ENCODE data around the gene WRAP73. TPM values are rescaled to one million over a fixed set of nuclear protein-coding genes. Genes with fewer than 3 reads are reported as not detected.

WRAP73 gene
- total RNA-seq, 1 donor from 2014 or later: 23.3 TPM

DNA sequence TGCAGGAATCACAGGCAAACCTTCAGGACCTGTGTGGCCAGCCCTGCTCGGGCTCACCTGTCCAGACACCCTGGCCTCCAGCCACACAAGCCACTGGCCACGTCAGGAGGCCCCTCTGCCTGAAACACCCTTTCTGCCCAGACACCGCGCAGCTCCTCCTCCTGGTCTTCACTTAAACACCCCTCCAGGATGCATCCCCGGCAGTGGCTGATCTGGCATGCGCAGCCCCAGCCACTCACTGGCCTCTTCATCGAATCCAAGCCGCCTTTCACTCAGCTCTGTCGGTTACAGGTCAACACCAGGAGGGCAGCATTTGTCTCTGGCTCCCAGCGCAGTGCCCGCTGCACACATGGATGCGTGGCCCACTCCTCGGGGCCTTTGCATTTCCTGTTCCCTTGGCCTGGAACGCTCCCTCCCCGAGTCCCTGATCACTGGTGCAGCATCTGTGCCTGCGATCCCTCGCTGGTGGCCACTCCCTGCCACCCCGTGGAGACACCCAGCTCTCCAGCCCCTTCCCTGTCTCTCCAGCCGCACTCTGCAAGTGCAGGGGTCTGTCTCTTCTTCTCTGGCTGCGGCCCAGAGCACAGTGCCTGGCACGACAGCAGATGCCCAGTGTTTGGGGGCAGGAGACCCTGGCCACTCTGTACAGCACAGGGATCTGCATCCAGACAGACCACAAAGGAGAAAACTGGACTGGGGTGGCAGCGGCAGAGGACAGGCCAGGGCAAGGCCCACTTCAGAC is 15.7 kb downstream of the WRAP73 start:
- H3K36me3 ChIP-seq: peaks cover 0 to 76% of the 10 kb centered on the region in 2 donors

DNA sequence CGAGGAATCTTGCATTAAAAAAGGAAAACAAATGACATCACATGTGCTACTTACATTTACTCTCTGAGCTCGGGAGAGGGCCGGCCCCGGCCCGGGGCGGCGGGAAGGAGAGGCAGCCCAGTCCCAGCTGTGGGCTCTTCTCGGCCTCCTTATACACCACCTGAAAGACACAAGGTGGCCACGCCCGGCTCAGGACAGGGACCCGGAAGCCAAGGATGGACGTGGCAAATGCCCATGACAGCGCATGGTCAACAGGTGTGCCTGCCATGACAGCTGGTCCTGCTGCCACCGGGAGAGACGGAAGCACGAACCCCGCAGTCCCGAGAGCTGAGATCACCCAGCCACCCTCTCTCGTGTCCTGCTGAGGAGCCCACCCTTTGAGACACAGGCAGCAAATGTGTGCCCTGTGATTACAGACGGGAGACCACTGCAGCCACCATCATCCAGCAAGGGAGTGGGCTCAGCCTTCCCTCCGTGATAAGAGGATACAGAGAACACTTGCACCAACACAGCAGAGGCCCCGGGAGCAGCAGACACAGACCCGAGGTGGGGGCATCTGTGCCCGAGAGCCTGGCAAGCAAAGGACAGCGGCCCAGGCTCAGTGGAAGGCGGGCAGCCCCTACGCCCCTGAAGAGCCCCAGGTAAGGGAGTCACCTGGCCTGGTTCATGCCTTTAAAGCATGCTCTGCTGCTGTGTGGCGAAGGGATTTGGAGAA is 16.4 kb downstream of the WRAP73 start:
- Histone ChIP-seq H3K27ac (no peak overlapping the region), H3K4me1 (no peaks in the 10 kb centered on the region), H3K4me3 (no peak overlapping the region), H3K27me3 (no peaks in the 10 kb centered on the region), H3K36me3 (peaks cover 0 to 78% of the 10 kb centered on the region in 2 donors), H3K9me3 (no peaks in the 10 kb centered on the region)
- intact Hi-C loops (cut with DNase I): no loop called here
- TF ChIP-seq, protein P1, sequence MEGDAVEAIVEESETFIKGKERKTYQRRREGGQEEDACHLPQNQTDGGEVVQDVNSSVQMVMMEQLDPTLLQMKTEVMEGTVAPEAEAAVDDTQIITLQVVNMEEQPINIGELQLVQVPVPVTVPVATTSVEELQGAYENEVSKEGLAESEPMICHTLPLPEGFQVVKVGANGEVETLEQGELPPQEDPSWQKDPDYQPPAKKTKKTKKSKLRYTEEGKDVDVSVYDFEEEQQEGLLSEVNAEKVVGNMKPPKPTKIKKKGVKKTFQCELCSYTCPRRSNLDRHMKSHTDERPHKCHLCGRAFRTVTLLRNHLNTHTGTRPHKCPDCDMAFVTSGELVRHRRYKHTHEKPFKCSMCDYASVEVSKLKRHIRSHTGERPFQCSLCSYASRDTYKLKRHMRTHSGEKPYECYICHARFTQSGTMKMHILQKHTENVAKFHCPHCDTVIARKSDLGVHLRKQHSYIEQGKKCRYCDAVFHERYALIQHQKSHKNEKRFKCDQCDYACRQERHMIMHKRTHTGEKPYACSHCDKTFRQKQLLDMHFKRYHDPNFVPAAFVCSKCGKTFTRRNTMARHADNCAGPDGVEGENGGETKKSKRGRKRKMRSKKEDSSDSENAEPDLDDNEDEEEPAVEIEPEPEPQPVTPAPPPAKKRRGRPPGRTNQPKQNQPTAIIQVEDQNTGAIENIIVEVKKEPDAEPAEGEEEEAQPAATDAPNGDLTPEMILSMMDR (IDR thresholded peaks at IDR 0.05): no peak
- TF ChIP-seq POLR2A (IDR thresholded peaks at IDR 0.05) (no peak), POLR2AphosphoS5 (IDR thresholded peaks at IDR 0.05; ENCODE audit: insufficient read depth in 1 of 2, low read depth in 1 of 2) (no peak)
- no peak for DNase-seq (ENCODE audit: extremely low spot score in 2 of 2)

More for the DNA sequence above, 15.7 kb downstream of the WRAP73 start:
- no peak for TF ChIP-seq POLR2AphosphoS5 (IDR thresholded peaks at IDR 0.05; ENCODE audit: insufficient read depth in 1 of 2, low read depth in 1 of 2)
- TF ChIP-seq, protein P1 (IDR thresholded peaks at IDR 0.05): no peak
- TF ChIP-seq POLR2A (IDR thresholded peaks at IDR 0.05): no peak
- Histone ChIP-seq H3K27ac (no peak overlapping the region), H3K4me1 (no peaks in the 10 kb centered on the region), H3K4me3 (no peak overlapping the region), H3K27me3 (no peaks in the 10 kb centered on the region), H3K9me3 (no peaks in the 10 kb centered on the region)
- intact Hi-C loops (cut with DNase I): no loop called here
- no peak for DNase-seq (ENCODE audit: extremely low spot score in 2 of 2)

DNA sequence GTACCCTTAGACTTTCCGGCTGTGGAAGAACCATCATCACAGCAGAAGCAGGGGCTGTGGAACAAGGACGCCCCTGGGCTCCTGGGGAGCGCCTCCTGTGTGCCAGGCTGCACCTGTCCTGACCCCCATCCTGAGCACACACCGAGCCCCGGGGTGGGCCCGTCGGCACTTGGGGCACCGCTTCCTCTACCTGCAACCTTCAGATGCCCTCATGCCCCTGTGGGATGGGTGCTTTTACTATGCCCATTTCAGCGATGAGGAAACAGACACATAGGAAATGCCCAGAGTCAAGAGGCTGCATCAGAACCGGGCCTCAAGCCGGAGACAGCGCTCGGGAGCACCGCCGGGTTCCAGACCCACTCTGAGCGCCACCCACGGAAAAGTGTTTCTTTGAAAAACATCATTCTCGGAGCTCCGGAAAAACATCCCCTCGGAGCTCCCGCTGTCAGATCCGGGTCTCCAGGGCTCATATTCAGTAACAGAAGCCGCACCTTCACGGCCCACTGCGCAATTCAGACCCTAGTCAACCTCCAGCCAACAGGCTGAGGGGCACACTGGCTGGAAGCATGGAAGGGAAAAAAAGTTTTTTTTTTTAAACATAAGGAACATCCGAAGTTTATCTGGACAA is 17.1 kb downstream of the WRAP73 start:
- Histone ChIP-seq H3K4me1 (no peaks in the 10 kb centered on the region), H3K4me3 (no peak overlapping the region), H3K27me3 (no peaks in the 10 kb centered on the region), H3K36me3 (peaks cover 0 to 77% of the 10 kb centered on the region in 2 donors), H3K27ac (no peak overlapping the region), H3K9me3 (no peaks in the 10 kb centered on the region)
- intact Hi-C loops (cut with DNase I): no loop called here
- no peak for TF ChIP-seq POLR2AphosphoS5 (IDR thresholded peaks at IDR 0.05; ENCODE audit: insufficient read depth in 1 of 2, low read depth in 1 of 2)
- TF ChIP-seq, protein P1 (IDR thresholded peaks at IDR 0.05): no peak
- no peak for TF ChIP-seq POLR2A (IDR thresholded peaks at IDR 0.05)
- no peak for DNase-seq (ENCODE audit: extremely low spot score in 2 of 2)

DNA sequence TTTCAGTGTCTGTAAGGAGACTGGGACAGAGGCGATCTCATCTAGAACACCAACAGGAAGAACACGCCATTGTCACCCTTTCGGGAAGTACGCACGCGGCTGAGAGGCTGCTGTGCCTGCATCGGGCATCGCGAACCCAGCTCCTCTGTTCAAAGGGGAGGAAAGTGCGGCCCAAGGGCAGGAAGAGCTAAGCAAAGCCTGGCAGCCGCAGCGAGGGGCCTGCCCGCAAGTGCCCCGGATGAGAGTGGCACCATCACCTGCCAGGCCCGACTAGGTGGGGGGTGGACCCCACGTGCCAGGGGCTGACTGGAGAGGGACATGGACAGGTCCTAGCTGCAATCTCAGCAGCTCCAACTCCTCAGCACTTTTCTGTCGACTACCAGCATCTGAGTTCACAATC is 17.6 kb downstream of the WRAP73 start:
- intact Hi-C loops (cut with DNase I): no loop called here

More for the DNA sequence above, 17.6 kb downstream of the WRAP73 start:
- DNase-seq (ENCODE audit: extremely low spot score in 2 of 2): no peak
- Histone ChIP-seq H3K27me3 (no peaks in the 10 kb centered on the region), H3K4me1 (no peaks in the 10 kb centered on the region), H3K4me3 (no peak overlapping the region), H3K9me3 (no peaks in the 10 kb centered on the region), H3K27ac (no peak overlapping the region), H3K36me3 (peaks cover 0 to 79% of the 10 kb centered on the region in 2 donors)
- no peak for TF ChIP-seq POLR2A (IDR thresholded peaks at IDR 0.05)
- TF ChIP-seq, protein P1 (IDR thresholded peaks at IDR 0.05): no peak
- no peak for TF ChIP-seq POLR2AphosphoS5 (IDR thresholded peaks at IDR 0.05; ENCODE audit: insufficient read depth in 1 of 2, low read depth in 1 of 2)
